CD4-positive, alpha-beta T cell treated with Interleukin-6 for 4 hours (primary cell): ENCODE results near the gene CAMK2D.
A peak's percentile ranks its signal among the peaks of the same experiment; 100 is the strongest.

ENCODE experiments used
- DNase-seq: peaks from one replicate; pipeline ENCODE4 v3.0.0-alpha.2; 2020; ENCODE audit warnings: mixed read lengths

The CAMK2D gene

DNA sequence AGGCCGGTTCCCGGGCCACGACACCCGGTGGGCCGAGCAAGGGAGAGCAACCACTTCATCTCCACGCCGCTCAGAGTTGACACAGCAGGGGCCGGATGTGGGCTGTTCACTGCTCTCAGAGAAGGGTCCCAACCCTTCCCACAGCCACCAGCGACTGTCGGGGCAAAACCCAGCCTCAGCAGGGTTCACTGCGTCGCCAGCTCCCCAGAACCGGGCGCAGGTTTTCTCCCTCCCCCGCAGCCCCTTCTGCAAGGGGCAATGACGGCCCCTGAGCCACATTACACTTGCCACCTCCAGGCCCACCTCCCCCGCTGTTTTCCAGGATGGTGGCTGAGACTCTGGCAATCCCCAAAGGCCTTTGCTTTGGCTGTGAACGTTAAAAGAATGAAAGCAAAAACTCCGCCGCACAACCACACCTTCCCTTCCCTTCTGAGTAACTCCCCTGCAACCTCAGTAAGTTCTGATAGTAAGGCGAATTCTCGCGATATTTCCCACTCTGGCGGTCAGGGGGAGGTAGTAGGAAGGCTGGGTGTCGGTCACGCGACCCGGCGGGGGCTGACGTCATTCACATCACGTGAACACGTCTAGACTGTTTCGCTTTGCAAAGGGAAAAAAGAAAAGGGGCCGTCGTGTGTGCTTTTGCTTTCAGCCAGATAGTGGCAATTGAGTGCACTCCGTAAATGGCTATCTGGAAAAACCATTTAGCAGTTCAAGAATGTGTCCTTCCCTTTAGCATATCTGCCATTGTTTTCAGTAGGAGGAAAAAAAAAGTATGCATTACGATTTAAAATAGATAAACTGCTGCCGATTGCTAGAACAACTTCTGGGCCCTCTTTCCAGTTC, 869 bp upstream of the CAMK2D start:
- peak; percentile 99 for DNase-seq

DNA sequence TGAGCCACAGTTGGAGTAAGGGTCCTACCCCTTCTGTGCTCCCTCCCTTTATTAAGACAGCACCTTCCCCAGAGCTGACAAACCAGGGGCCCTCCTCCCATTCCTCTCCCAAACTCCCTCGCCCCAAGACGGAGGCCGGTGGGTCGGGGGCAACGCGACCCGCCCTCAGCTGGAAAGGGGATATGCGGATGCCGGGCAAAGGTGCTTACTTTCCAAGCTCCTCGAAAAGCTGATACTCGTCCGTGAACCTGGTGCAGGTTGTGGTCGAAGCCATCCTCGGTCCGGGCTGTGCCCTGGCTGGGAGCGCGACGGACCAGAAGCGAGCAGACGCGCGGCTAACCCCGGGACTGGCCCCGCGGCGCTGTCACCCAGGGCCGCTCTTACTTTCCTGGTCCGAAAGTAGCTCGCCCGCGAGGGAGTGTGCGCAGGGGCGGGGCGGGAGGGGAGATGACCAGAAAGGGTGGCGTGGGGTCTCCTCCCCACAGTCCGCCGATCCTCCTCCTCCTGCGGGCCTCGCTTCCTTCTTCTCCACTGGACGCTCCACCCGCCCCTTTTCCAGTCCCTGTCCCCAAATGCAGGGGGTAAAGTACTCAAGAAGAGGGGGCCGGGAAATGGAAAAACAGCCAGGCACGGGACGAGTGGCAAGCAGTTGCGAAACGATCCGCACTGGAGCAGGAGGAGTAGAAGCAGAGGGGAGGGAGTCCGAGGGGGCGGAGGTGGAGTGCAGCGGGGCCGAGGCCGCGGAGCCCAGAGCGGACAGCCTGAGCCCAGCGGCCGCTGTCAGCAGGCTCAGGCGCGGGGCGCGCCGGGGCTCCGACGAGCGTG, 531 bp downstream of the CAMK2D start:
- peak; percentile 54 for DNase-seq

DNA sequence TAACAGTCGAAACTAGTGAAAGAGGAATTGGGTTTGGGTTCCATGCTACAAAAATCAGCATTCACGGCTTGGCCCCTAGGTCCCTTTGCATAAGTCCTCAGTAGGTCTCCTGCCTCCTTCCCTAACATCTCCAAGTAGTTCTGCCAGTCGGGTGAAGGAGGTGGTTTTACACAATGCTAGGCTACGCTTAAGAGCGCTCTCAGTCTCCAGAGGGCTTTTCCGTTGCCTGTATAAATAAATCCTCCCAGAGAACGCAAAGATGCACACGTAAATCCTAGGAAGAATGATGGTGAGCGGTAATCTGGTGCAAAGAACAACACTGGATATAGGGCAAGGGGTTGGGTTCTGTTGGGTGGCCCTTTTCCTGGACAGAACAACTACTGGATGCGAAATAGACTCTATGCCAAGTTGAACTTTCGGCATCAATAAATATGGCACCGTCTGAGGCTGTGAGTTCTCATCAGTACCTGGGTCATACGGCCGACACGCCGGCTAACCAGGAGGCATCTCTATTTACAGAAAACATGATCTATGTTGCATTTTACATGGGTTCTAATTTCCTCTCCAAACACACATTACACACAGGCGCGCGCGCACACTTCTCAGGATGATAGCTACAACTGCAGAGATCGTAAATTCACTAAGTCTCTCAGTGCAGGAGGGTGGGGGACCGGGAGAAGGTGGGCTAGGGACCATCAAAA, 1.3 kb downstream of the CAMK2D start:
- DNase-seq: peak; percentile 58

DNA sequence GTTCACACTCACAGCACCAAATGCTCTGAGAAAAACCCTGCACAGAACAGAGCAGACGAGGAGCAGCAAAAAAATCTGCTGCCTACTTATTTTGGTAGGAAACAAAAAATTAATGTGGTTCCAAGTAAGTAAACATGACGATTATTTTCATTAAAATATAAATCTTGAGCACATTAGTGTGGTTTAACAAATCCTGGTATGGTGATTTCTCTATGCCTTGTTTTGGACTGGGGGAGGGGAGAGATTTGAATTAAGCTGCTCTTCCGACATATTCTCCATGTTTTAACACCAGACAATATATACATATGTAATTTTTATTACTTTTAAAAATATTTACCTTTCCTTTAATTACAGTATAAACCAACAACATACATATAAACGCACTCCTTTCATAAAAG, 1.8 kb downstream of the CAMK2D start:
- no peak for DNase-seq

DNA sequence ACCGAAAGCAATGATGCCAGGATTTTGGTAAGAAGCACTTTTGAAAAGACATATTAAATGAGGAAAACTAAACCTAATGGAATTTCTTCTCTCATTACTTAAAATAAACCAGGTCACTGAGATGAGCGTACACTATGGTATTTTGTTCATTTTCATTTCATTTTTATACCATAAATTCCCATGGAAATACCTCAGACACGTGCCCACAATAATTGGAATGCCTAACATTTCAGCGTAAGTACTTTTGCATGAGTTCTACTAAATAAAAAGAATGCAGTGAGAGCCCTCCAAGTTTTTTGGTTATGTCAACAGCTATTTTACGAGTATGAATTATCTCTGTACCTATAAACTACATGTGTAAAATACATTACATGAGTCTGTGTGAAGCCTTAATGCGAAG, 3.2 kb downstream of the CAMK2D start:
- no peak for DNase-seq

DNA sequence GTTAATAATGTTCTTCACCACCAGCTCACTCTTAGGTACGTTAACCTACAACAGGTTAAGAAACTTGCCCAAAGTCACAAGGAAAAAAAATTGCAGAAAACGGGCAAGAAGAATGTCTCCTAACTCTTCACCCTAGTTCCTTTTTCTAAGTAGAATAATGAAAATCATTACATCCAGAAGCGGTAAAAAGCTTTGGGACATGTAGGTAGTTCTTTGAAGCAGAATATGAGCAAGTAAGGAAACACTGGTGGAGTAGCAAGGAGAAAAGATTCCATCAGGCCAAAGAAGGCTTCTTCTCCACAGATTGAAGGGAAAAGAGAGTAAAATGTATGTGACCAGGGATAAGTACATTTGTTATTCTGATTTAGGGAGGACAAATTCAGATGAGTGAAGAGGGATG, 4.1 kb downstream of the CAMK2D start:
- DNase-seq: no peak

DNA sequence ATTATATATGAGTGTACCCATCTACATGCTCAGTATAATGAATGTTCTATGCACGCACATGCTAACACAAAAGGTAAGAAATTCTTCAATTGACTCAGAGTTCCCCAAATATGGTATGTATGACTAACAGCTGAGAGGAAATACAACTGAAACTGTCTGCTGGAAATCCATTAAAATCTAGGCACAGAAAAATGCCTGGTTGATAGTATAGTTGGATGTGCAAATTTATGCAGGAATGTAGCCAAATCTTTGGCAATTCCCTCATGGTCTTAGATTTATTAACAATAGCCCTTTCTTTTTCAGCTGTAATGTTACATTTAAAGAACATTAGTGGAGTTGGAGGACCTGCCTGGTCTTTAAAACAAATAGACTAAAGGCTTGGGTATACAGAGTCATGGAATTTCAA, 5.5 kb downstream of the CAMK2D start:
- no peak for DNase-seq

DNA sequence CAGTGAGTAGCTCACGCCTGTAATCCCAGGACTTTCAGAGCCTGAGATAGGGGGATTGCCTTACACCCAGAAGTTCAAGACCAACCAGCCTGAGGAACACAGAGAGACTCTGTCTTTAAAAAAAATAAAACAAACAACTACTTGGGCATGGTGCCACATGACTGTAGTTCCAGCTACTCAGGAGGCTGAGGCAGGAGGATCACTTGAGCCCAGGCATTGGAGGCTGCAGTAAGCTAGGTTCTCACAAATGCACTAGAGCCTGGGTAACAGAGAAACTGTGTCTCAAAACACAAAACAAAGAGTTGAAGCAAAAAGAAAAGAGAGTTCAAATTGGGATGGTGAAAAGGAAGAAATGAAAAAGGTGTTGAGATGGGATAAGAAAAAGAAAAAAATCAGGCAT, 10.8 kb downstream of the CAMK2D start:
- DNase-seq: no peak

DNA sequence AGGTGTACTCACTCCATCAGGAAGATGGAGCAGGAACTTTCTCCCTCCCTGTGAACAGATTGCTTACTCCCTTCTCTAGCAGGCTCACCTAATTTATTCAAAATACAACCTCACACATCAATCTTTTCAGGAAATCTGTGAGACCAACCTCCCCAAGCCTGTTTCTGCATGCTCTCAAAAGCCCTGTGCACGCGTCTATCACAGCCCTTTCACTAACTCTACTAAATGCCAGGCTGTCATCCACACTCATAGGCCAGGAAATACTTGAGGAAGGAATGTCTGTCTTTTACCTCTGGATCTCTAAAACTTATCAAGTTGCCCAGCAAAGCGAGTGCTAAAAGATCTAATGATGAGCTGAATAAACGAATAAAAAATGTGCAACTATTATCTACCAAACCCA, 11.2 kb downstream of the CAMK2D start:
- no peak for DNase-seq

DNA sequence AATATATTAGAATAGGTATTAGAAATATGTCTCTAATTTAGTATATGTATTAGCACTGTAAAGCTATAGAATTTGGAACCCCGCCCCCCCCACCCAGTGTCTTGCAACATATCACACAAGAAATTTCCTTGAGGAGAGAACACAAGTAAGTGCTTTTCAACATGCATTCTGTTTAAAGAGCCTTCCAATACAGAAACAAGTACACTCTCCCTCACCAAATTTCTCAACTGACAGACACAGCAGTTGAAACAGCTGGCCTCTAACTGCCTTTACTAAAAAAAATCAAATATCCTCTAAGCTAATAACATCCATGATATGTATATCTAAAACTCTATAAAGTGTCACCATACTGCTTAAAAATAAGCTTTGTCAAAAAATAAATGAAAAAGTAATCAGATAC, 12.4 kb downstream of the CAMK2D start:
- DNase-seq: no peak

DNA sequence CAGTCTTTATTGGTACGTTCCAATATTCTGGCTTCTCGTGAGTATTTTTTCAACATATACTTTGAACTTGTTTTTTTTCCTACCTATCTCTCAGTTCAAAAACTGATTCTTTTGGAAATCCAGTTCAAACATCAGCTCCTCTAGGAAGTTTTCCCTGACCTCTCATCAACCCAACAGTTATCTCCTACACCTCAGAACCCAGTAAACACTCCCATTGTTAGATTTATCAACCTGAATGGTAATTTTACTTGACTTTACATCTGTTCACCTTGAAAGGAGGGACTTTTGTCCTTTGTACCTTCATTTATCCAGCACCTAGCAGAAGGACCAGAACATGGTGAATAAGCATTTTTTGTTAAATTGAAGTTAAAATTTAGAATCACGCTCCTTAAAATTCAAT, 13.6 kb downstream of the CAMK2D start:
- DNase-seq: no peak

DNA sequence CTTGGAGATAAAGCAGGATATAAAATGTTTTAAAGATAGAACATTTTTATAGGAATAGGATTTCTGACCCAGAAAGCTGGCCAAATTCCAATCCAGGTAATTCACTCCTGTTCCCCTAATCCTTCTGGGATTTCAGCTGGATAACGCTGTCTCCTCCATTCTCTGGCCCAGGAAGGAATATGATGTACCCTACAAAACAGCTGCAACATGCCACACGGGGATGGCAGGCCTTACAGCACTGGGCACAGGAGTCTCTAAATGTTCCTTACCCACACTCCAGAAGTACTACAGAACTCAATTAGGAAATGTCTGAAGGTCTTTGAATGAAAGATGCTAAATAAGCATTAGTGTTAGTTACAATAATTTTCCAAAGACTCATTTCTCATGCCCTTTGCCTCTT, 15.8 kb downstream of the CAMK2D start:
- DNase-seq: no peak

DNA sequence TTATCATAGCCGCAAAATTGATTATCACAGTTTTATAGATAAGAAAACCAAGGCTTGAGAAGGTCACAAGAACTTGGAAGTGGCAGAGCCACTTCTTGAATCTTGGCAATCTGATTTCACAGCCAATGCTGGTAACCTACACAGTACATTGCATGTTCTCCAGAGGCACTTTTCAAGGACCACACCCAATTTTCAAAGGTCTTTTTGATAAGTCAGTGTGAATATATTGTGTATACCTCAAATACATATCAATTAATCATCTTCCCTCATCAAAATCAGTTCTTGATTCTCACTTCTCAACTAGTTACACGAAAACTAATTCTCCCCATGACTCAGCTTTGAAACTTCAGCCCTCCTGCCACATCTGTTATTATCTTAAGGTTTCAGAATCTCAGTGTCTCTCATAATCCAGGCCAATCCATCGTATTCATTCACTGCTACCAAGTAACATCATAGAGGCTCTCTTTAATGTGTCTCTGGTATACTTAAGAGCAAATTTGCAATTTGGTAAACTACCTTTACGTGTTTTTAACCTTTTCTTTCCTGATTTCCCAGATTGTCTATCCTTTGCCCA, 16.8 kb downstream of the CAMK2D start:
- DNase-seq: no peak

DNA sequence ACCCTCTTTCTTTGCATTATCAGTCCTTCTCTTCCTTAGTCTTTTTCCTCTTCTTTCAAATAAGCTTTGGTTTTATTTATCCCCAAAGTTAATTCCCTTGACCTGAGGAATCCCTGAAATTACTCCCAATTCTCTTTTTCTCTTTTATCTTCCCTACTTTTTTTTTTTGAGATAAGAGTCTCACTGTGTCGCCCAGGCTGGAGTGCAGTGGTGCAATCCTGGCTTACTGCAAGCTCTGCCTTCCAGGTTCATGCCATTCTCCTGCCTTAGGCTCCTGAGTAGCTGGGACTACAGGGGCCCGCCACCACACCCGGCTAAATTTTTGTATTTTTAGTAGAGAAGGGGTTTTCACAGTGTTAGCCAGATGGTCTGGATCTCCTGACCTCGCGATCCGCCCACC, 17.8 kb downstream of the CAMK2D start:
- DNase-seq: no peak

DNA sequence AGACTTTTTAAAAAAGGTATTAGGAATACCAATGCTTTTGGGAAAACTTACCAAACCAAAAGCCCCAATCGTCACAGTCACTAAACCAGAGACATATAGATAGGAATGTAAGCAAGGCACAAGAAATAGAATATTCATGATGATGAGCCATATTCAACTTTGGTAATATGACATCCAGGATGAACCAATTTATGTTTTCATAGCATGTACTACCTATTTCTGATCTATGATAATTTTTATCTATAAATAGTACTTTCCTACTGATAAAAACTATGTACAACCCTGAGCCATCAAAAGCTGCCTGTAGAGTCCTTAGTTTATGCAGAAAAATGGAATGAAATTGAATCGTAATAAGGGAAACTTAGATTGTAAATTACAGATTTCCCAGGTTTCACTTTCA, 18.9 kb downstream of the CAMK2D start:
- DNase-seq: no peak

DNA sequence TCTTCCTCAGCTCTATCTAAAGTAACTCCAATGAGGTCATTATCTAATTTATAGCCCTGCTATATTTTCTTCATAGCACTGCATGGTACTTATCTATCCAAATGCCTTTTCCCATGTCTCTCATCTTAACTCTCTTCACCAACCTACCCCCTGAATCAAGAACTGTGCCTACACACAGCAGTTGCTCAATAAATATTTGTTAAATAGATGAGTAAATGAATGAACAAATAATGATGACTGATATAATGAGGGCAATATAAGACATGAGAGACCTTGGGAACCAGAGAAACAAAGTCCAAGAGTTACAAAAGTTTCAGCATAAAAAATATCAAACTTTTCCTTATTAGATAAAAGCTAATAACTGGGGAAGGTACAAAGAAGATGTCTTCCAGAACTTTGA, 19.6 kb downstream of the CAMK2D start:
- no peak for DNase-seq

DNA sequence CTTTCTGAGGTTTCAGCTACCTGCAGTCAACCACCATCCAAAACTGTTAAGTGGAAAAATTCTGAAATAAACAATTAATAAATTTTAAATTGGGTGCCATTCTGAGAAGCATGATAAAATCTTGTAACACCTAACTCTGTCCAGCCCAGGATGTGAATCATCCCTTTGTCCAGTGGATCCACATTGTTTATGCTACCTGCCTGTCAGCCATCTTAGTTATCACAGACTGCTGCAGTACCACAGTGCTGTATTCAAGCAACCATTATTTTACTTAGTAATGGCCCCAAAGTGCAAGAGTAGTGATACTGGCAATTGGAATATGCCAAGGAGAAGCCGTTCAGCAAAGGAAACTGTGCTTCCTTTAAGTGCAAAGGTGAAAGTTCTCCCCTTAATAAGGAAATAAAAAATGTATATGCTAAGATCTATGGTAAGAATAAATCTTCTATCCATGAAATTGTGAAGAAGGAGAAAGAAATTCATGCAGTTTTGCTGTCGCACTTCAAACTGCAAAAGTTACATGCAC, 20.6 kb downstream of the CAMK2D start:
- DNase-seq: no peak

DNA sequence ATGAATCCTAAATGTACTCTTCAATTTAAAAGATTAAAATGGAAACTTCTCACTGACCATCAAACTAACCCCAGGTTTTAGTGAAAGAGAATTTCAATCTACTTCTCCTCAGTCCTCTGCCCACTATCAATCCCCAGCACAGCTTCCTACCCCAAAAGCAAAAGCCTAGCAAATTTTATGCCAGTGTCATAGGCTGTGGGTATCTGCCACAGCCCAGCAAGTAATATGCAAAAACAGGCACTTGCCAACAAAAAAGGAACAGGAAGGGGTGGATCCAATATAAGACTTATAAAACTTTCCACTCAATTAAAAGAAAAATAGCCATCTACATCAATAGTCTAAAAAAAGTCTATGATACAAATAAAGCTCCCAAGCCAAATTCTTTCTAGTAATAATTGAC, 22.3 kb downstream of the CAMK2D start:
- DNase-seq: no peak

DNA sequence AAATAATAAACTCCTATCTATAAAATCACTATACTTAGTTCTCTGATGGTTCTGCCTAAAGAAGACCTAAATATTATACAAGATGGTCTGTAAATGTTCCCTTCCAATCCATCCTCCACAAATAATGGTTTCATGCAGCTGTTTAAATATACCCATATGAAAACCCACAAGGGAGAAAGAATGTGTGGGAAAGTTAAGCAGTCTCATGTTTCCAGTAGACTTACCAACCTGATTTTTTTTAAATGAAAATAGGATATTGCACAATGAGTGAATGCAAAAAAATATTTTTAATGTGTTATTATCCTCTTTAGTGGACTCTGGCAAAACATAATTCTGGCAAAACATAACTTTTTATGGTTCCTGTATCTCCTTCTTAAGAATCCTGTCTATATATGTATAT, 23.3 kb downstream of the CAMK2D start:
- no peak for DNase-seq

DNA sequence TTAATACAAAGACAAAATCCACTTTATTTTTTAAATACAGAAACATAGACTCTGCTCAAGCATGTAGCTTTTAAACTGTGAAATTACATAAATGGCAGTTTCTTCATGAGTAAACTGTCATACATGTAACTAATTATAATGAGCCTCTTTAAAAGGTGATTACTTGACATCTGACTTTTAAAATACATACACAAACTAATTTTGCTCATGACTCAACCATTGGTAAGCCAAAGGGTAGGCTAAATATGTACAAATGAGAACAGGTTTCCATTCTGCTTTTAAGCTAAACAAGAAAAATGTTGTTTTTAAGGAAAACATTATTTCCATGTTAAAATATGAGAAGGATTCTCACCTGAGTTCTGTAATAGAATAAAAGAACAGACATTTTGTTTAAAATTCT, 27.9 kb downstream of the CAMK2D start:
- no peak for DNase-seq

DNA sequence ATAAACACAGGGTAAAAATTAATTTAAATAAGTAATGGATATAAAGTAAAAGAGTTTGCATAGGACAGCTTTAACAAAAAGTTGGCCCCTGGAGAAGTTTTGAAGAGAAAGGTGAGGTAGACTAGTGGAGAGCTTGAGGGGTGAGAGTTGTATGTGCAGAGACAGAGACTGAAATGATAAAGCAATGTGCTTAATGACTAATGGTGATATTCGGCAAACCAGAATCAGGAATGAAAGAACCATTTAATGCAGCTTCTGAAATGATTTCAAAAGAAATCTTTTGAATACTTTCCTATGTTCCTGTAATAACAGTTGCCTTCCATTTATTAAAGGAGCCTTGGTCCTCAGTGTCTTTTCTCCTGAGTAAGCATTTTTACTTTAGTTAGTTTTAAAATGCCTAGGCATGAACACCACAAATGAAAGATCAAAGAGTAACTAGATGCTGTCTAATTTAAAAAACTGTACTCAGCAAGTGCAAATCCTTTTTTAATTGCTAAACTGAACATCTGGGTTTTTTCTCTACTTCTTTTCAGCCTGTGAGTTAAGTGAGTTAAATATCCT, 28.5 kb downstream of the CAMK2D start:
- DNase-seq: no peak

DNA sequence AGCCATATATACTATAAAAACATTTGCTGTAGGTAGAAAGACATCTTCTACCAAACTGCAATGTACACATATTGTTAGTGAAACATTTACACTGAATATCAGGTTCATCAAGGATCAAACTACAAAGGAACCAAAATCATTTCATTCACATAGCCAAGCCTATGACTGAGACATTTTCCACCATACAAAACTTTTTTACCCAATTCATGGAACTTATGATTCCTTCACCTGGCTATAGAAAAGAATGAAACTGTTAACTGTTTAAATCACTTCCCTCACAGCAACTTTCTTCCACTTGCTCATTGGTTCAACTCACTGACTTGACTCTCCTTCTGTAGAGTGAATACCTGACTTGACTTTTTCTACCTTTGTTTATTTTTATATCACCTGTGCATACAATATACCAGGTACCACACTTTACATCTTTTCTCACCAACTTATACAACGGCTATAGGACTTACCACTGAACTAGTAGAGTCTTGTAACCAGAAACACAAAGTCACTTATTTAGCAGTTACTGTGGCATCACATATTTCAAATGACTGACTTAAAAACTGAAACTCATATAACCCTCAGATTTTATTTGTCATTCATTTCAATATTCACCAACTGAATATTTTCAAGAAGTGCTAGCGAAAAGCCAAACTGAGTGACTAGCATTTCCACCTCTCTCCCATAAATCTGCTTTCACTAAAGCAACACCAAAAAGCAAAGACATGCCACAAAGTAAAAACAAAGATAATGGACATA, 30.9 kb downstream of the CAMK2D start:
- DNase-seq: no peak
